Measurements from ENCODE around the gene PSAT1. TPM values are rescaled to one million over a fixed set of nuclear protein-coding genes. Genes with fewer than 3 reads are reported as not detected.

PSAT1 gene
- total RNA-seq, 2 donors from 2014 or later, result 21.8 to 49.3 TPM

- TF ChIP-seq CTCF (IDR thresholded peaks at IDR 0.05) (no peak), POLR2A (IDR thresholded peaks at IDR 0.05) (no peak)
- ATAC-seq (no peak), DNase-seq (no peak)
- Histone ChIP-seq H3K36me3 (replicated peaks in 1 of 2; ENCODE audit: insufficient read depth in 1 of 2, low read depth in 2 of 2) (no peaks in the 10 kb centered on the region), H3K4me3 (no peak overlapping the region), H3K27ac (peak overlapping the region in 3 of 4 donors; percentile 36 to 58 (median 53)), H3K4me1 (peaks cover 20% of the 10 kb centered on the region), H3K27me3 (no peaks in the 10 kb centered on the region), H3K9me3 (no peaks in the 10 kb centered on the region)
- WGBS, 2 donors, result 76 to 87% methylated on average over 7 to 10 of the region's 10 CpGs
- intact Hi-C loops (cut with DNase I), result no loop called here
These were observed 27.2 kb downstream of the PSAT1 start for GRCh38 chr9:78324068-78324650.

- no peak for DNase-seq
- no peak for ATAC-seq
- Histone ChIP-seq H3K4me3 (no peak overlapping the region), H3K27me3 (no peaks in the 10 kb centered on the region), H3K9me3 (no peaks in the 10 kb centered on the region), H3K36me3 (replicated peaks in 1 of 2; ENCODE audit: insufficient read depth in 1 of 2, low read depth in 2 of 2) (no peaks in the 10 kb centered on the region), H3K27ac (peak overlapping the region; percentile 30 to 58 (median 44)), H3K4me1 (peaks cover 20% of the 10 kb centered on the region)
- TF ChIP-seq CTCF (IDR thresholded peaks at IDR 0.05) (no peak), POLR2A (IDR thresholded peaks at IDR 0.05) (no peak)
- intact Hi-C loops (cut with DNase I), result no loop called here
- 76 to 77% methylated on average over 8 of the region's 8 CpGs for WGBS, 2 donors
These were observed 27.8 kb downstream of the PSAT1 start for GRCh38 chr9:78324682-78325081.

DNA sequence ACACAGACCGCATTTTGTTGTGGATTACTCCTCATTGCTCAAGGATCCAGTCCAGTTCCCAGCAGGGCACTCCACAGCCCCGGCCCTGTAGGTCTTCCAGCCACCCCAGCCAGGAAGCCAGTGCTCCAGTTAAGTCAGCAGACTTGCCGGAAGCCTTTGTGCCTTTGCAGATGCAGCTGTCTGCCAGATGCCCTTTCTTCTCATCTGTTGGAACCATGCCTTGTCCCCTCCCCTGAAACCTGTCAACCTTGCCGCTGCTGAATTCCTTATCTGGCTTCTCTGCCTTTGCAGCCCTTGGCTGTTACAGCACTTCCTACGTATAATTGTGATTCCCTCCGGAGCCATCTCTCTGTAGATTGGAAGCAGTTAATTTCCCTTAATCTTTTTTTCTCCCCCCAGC lies 28.4 kb downstream of the PSAT1 start:
- H3K27ac ChIP-seq, result peak overlapping the region; percentile 30 to 58 (median 44)
- no peaks in the 10 kb centered on the region for H3K36me3 ChIP-seq (replicated peaks in 1 of 2; ENCODE audit: insufficient read depth in 1 of 2, low read depth in 2 of 2)
- ATAC-seq (peak; percentile 89), DNase-seq (peak; percentile 69 to 87 (median 85))
- no peak overlapping the region for H3K4me3 ChIP-seq
- no peaks in the 10 kb centered on the region for H3K27me3 ChIP-seq
- no peak for TF ChIP-seq CTCF (IDR thresholded peaks at IDR 0.05)
- TF ChIP-seq POLR2A (IDR thresholded peaks at IDR 0.05), result no peak
- 20 to 25% methylated on average over 6 of the region's 6 CpGs for WGBS, 2 donors
- peaks cover 20% of the 10 kb centered on the region for H3K4me1 ChIP-seq
- intact Hi-C loops (cut with DNase I), result no loop called here
- H3K9me3 ChIP-seq, result no peaks in the 10 kb centered on the region

- Histone ChIP-seq H3K27me3 (no peaks in the 10 kb centered on the region), H3K4me3 (no peak overlapping the region), H3K9me3 (no peaks in the 10 kb centered on the region), H3K36me3 (replicated peaks in 1 of 2; ENCODE audit: insufficient read depth in 1 of 2, low read depth in 2 of 2) (no peaks in the 10 kb centered on the region), H3K27ac (peak overlapping the region in 3 of 4 donors; percentile 36 to 58 (median 53)), H3K4me1 (peaks cover 20% of the 10 kb centered on the region)
- DNase-seq (no peak), ATAC-seq (no peak)
- TF ChIP-seq POLR2A (IDR thresholded peaks at IDR 0.05) (no peak), CTCF (IDR thresholded peaks at IDR 0.05) (no peak)
- intact Hi-C loops (cut with DNase I), result no loop called here
- 74 to 78% methylated on average over 5 of the region's 5 CpGs for WGBS, 2 donors
These were observed 29.0 kb downstream of the PSAT1 start for GRCh38 chr9:78325846-78326360.

GRCh38 chr9:78326564-78326963 lies 29.6 kb downstream of the PSAT1 start:
- WGBS, 2 donors, result 86 to 97% methylated on average over 2 of the region's 2 CpGs
- Histone ChIP-seq H3K27me3 (no peaks in the 10 kb centered on the region), H3K36me3 (replicated peaks in 1 of 2; ENCODE audit: insufficient read depth in 1 of 2, low read depth in 2 of 2) (no peaks in the 10 kb centered on the region), H3K27ac (no peak overlapping the region), H3K4me3 (no peak overlapping the region), H3K4me1 (peaks cover 20% of the 10 kb centered on the region), H3K9me3 (no peaks in the 10 kb centered on the region)
- DNase-seq, result no peak
- intact Hi-C loops (cut with DNase I), result no loop called here
- no peak for ATAC-seq
- no peak for TF ChIP-seq CTCF (IDR thresholded peaks at IDR 0.05)
- no peak for TF ChIP-seq POLR2A (IDR thresholded peaks at IDR 0.05)
